ENCODE data around the gene PYDC2.
"Not testable (repeated sequence)": the region's sequence is repeated elsewhere in the genome, so short reads cannot be mapped to it uniquely, and the experiment has no call there.

DNA sequence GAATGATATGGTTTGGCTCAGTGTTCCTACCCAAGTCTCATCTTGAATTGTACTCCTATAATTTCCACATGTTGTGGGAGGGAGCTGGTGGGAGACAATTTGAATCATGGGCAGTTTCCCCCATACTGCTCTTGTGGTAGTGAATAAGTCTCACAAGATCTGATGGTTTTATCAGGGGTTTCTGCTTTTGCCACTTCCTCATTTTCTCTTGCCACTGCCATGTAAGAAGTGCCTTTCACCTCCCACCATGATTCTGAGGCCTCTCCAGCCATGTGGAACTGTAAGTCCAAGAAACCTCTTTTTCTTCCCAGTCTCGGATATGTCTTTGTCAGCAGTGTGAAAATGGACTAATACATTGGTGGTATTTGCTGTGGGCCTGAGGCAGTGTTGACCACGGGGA lies 23.0 kb downstream of the PYDC2 start:
- TF ChIP-seq CTCF (IDR thresholded peaks at IDR 0.05; ENCODE audit: insufficient read depth, low read length); POLR2AphosphoS5 (IDR thresholded peaks at IDR 0.05; ENCODE audit: low read depth): not testable (repeated sequence)

Measured in HL-60 (cell line).